Measurements from ENCODE around the gene RAB34.
A peak's percentile ranks its signal among the peaks of the same experiment; 100 is the strongest.
"Not testable (repeated sequence)": the region's sequence is repeated elsewhere in the genome, so short reads cannot be mapped to it uniquely, and the experiment has no call there.

Gene RAB34

DNA sequence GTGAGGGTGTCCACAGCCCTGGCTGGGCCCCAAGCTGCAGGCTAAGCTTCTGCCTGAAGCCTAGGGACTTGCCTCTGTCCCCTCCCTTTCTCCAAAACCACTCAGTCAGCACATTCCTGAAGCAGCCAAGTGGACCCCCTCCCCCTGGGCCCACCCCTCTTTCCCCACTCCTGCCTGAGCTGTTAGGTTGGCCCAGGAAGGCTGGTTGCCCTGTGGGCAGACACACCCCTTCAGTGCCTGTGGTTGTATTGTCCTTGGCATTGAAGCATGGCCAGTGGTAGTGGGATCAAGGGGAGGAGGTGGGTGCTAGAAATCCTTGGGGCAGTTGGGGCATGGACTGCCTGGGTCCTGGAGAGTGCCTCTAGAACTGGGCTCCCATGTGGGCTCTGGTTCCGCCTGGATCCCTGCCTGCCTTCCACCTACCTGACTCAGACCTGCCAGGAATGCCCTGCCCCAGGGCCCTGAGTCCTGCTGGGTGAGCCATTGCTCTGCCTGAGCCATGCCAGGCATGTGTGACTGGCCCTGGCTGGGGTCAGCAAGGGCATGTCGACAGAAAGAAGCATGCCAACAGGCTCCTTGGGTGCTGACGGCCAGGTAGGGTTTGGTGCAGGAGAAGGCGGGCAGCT is 28.2 kb upstream of the RAB34 start:
- DNase-seq (ENCODE audit: low spot score) = no peak

DNA sequence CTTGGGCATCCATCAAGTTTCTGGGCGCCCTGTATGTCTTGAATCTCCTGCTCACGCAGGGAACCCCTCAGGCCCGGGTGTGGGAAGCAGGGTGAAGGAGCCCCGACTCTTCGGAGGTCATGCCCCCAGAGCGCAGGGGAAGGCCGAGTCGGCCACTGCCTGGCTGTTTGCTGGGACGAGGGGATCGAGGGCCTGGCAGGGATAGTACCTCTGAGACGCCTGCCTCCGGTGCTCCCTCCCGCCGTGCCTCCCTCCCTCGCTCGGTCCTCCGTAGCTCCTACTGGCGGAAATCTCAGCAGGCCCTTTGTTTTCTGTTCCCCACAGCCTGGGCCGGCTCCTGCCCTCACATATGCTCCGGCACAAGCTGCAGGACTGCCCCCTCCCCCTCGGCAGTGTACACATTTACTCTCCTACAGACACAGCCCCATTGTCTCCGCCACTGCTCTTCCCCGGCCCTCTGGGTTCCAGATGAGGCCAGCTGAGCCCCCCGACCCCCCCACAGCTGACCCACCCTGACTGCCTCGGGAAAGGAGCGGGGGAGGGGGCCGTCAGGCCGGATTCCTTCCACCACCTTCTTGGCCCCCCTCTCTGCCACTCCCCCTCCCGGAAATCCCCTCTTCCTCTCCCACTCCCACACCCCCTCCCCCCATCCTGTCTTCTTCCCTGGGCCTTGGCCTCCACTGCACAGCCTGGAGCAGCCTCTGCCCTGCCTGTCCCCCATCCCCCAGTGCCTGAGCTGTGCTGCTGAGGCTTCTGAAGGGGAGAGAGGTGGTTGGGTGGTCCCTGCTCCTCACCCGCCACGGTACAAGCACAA is 27.5 kb upstream of the RAB34 start:
- DNase-seq (ENCODE audit: low spot score) = peak; percentile 17

DNA sequence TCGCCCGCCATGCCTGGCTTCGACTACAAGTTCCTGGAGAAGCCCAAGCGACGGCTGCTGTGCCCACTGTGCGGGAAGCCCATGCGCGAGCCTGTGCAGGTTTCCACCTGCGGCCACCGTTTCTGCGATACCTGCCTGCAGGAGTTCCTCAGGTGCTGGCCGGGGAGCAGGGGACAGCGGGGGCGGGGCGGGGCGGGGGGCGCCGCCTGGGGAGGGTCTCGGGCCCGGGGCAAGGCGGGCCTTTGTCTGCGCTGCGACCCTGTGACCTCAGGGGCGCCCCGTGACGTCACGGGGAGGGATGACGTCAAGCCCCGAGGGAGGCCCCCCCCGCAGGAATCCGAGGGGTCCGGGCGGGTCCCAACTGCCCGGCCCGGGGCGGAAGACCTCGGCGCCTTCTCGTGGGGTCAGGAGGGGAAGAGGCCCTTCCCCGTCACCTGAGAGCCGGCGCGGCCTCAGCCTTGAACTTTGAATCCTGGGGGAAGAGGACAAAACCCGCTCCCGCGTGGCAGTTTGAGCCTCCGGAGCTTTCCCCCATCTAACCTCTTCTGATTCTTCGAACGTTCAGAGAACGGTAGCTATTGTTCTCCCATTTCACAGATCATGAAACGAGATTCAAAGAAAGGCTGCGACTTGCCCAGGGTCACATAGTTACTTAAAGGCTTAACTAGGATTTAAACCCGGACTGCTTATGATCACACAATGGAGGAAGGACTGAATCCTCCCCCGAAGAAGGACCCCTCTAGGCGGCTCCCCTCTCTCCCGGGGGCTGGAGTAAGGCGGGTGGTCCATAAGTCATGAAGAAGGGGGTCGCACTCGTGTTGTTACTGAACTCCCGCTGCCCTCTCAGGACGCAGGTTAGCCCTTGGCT is 26.7 kb upstream of the RAB34 start:
- DNase-seq (ENCODE audit: low spot score) = peak; percentile 55

GRCh38 chr17:28743243-28744103 is 25.8 kb upstream of the RAB34 start, which contains the start of gene TRAF4:
Gene TRAF4, plus strand, starts transcription at chr17:28744011. Its CDS starts 102 bp downstream, at chr17:28744113.
- DNase-seq (ENCODE audit: low spot score) = peak; percentile 85

DNA sequence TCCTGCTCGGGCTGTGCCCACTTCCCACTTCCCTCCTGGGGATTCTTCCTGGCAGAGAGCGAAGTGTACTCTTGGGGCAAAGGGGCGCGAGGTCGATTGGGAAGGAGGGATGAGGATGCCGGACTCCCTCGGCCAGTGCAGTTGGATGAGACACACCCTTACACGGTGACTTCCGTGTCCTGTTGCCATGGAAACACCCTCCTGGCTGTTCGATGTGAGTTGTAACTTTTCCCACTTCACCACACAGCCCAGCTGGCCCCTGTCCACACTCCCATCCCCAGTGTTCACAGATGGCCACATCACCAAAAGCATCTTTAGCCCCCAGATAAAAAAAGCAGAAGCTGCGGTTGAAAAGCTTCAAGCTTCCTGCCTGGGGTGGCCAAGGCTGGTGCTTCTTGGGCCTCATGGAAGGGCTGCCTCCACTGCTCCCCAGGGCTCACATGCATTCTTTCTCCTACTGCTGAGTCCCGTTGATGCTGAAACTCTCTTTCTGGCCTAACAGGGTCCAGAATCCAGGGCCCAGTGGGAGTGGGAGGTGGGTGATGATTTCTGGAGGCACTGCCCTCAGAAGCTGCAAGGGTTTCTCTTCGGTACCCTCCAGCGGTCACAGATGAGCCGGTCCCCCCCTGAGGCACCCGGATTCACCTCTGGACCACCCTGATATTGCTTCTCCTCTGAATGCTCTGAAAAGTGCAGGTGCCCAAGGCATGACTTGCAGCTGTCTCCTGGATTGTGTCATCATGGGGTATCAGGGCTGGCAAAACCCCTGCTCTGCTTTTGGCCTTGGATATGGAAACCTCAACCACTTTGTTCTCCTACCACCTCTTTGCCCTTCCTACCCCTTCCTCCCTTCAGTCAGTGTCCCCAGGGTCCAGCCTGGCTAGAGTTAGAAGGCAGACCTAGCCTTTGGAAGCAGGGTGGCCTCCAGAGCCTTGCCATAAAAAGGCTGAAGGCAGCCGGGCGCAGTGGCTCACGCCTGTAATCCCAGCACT is 24.0 kb upstream of the RAB34 start:
- no peak for DNase-seq (ENCODE audit: low spot score)

DNA sequence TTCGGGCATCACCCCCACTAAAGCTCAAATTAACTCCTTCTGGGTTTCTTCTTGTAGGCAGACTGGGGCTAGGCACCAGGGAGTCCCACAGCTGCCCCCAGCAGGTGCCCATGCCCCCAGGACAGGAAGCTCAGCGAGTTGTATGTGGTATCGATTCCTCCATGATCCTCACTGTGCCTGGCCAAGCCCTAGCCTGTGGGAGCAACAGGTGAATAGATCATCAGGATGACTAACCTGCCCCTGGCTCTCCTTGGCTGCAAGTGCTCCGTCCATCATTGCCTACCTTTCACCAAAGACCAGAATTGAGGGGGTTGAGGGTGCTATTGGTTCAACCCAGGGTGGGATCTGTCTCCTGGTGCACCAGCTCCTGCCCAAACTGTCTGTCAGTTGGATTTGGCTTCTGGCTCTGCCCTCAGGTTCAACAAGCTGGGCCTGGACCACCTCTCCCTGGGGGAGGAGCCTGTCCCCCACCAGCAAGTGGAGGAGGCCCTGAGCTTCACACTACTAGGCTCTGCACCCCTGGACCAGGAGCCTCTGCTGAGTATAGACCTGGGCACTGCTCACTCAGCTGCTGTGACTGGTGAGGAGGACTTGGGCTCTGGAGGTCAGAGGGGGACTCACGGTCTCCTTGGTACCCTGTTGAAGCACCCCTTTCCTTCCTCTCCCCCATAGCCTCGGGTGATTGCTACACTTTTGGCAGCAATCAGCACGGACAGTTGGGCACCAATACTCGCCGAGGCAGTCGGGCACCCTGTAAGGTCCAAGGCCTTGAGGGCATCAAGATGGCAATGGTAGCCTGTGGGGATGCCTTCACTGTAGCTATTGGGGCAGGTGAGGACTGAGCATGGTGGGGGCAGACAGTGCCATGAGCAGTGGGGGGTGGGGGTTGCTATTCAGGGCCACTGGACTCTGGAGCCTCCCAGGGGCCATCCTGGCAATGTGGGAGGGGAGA is 23.0 kb upstream of the RAB34 start:
- DNase-seq (ENCODE audit: low spot score) = no peak

DNA sequence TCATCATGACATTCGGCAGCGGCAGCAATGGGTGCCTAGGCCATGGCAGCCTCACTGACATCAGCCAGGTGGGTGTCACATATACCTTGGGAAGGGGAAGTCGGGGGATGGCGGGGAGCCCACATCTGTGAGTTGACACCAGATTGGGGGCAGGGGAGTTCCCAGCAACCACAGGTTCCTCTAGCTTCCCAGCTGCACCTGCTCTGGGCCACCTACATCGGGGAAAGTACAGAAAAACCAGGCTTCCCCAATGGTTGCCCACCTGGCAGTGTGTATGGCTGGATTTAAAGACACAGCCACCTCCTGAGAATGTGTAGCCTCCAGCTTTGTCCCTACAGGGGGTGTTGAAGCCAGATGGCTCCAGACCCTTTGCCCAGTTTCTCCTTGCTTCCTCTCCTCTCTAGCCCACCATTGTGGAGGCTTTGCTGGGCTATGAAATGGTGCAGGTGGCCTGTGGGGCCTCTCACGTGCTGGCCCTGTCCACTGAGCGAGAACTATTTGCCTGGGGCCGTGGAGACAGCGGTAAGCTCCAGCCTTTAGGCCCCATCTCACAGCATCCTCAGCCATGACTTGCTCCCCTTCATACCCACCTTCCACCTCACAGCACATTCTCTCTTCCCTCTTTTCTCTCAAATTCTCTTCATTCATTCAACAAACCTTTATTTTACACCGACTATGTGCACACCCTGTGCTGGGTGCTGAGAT is 21.2 kb upstream of the RAB34 start:
- DNase-seq (ENCODE audit: low spot score) = no peak

GRCh38 chr17:28737770-28738679 is 20.4 kb upstream of the RAB34 start:
- no peak for DNase-seq (ENCODE audit: low spot score)

DNA sequence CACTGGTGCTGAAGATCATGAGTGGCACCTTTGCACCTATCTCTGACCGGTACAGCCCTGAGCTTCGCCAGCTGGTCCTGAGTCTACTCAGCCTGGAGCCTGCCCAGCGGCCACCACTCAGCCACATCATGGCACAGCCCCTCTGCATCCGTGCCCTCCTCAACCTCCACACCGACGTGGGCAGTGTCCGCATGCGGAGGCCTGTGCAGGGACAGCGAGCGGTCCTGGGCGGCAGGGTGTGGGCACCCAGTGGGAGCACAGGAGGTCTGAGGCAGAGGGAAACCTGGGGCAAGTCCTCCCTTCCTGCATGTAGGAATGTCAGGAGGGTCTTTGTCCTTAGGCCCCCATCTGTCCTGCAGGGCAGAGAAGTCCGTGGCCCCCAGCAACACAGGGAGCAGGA is 19.6 kb upstream of the RAB34 start:
- DNase-seq (ENCODE audit: low spot score) = no peak

DNA sequence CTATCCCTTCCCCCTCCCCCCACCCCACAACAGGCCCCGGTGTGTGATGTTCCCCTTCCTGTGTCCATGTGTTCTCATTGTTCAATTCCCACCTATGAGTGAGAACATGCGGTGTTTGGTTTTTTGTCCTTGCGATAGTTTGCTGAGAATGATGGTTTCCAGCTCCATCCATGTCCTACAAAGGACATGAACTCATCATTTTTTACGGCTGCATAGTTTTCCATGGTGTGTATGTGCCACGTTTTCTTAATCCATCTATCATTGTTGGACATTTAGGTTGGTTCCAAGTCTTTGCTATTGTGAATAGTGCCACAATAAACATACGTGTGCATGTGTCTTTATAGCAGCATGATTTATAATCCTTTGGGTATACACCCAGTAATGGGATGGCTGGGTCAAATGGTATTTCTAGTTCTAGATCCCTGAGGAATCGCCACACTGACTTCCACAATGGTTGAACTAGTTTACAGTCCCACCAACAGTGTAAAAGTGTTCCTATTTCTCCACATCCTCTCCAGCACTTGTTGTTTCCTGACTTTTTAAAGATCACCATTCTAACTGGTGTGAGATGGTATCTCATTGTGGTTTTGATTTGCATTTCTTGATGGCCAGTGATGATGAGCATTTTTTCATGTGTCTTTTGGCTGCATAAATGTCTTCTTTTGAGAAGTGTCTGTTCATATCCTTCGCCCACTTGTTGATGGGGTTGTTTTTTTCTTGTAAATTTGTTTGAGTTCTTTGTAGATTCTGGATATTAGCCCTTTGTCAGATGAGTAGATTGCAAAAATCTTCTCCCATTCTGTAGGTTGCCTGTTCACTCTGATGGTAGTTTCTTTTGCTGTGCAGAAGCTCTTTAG is 18.5 kb upstream of the RAB34 start:
- not testable (repeated sequence) for DNase-seq (ENCODE audit: low spot score)

DNA sequence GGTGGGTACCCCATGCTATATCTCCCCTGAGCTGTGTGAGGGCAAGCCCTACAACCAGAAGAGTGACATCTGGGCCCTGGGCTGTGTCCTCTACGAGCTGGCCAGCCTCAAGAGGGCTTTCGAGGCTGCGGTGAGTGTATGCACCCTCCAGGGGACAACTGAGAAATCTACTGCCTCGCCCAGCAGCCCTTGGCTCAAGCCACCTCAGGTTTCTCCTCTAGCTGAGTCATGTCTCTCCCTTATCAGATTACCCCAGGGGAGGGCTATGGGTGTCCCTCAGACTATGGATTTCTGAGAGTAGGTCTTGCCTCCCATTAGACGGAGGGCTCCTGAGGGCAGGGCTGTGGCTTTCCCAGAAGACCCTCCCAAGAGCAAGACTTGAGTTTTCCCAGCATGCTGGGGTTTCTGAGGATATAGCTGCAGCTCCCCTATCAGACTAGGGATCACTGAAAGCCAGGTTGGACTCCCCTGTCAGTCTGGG is 17.6 kb upstream of the RAB34 start:
- no peak for DNase-seq (ENCODE audit: low spot score)

DNA sequence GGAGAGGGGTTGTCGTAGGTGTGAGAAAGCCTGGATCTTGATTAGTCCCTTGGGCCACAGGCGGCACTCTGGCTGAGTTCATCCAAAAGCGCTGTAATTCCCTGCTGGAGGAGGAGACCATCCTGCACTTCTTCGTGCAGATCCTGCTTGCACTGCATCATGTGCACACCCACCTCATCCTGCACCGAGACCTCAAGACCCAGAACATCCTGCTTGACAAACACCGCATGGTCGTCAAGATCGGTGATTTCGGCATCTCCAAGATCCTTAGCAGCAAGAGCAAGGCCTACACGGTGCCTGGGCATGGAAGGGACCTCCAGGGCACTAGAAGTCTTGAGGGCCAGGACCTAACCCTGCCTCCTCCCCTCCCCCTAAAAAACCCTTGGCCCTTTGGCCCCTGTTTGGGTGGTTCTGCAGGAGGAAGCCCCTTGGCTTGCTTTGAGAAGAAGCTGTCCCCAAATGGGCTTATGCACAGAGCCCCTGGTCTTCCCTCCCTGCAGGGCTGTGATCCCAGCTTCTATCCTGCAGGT is 17.1 kb upstream of the RAB34 start:
- no peak for DNase-seq (ENCODE audit: low spot score)

GRCh38 chr17:28733346-28733745 is 15.7 kb upstream of the RAB34 start:
- no peak for DNase-seq (ENCODE audit: low spot score)

GRCh38 chr17:28729950-28730330 is 12.3 kb upstream of the RAB34 start:
- DNase-seq (ENCODE audit: low spot score) = no peak

DNA sequence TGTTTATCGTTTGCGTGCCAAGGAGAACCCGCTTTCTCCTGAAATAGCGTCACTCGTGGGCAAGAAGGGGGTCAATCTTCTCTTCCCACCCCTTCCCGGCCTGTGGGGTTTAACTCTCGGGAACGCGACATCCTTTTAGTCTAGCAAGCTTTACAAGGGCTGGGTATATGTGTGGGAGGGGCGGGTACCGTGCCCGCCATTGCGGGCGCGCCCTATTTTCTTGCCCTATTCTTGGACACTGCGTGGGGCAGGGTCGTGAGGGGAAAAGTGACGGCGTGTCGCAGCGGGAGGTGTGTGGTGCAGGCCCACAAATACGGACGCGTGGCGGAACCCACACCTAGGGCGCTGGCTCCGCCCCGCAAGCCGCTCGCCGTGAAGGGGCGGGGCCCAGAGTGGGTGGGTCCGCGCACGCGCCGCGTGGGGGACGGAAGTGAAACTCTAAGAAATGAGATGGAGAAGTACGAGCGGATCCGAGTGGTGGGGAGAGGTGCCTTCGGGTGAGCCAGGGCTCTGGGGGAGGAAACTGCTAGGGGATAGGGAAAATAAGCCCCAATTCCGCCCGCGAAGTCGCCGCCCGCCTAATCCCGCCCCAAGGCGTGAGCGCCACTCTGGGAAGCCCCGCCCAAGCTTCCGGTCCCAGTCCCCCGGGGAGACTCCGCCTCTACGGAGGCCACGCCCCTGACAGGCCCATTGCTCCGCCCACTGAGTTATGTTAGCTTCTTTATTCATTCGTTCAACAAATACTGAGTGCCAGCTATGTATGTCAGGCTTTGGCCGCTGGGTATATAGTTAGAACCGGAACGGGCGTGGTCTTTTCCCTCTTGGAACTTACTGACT is 10.9 kb upstream of the RAB34 start, which contains the start of gene NEK8:
NEK8 (plus strand) TSS at position 425 of the 837 bp plus-strand sequence; CDS start at position 451, 26 bp downstream.
- peak; percentile 97 for DNase-seq (ENCODE audit: low spot score)

Data from AG08395 (cell line).